GM13976 (cell line): ENCODE results near the gene LRRC10.

Experiments
- DNase-seq: peaks from one replicate; pipeline ENCODE4 v3.0.0; 2012; ENCODE audit warnings: low spot score
- in situ Hi-C: fragments of 300-500 bp; cut with MboI; formaldehyde crosslinking; loops from one replicate; pipeline ENCODE4 v1.12.0; 2022; ENCODE audit warnings: low sequenced_read_pairs, mixed read lengths, inconsistent platforms; ENCODE audit not compliant: unreplicated experiment
- TF ChIP-seq, protein P1 (sequence below): IDR thresholded peaks from 2 replicates; pipeline ENCODE4 v1.5.1; 2012; ENCODE audit warnings: borderline replicate concordance, mild to moderate bottlenecking; ENCODE audit not compliant: insufficient read depth; ENCODE audit errors: extremely low read depth, missing control alignments, control extremely low read depth

The LRRC10 gene

DNA sequence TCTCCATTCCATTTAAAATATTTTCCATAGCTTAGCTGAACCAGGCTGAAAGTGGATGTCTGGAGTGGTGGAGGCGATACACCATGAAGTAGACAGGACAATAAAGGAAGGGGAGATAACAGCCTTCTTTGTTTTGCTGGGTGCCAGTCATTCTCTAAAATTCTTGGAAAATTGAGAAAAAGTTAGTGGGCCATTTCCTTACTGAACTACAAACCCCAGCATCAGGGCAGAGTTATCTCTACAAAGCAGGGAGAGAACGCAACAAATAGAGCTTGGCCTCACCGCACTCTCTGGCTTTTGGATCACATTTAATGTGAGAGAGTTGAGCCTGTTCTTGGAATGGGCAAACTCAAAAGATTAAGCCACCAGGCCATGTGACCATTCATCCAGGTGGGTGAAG, 41.2 kb upstream of the LRRC10 start:
- in situ Hi-C loops, result no loop called here
- TF ChIP-seq, protein P1, sequence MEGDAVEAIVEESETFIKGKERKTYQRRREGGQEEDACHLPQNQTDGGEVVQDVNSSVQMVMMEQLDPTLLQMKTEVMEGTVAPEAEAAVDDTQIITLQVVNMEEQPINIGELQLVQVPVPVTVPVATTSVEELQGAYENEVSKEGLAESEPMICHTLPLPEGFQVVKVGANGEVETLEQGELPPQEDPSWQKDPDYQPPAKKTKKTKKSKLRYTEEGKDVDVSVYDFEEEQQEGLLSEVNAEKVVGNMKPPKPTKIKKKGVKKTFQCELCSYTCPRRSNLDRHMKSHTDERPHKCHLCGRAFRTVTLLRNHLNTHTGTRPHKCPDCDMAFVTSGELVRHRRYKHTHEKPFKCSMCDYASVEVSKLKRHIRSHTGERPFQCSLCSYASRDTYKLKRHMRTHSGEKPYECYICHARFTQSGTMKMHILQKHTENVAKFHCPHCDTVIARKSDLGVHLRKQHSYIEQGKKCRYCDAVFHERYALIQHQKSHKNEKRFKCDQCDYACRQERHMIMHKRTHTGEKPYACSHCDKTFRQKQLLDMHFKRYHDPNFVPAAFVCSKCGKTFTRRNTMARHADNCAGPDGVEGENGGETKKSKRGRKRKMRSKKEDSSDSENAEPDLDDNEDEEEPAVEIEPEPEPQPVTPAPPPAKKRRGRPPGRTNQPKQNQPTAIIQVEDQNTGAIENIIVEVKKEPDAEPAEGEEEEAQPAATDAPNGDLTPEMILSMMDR, result no peak
- DNase-seq, result no peak

DNA sequence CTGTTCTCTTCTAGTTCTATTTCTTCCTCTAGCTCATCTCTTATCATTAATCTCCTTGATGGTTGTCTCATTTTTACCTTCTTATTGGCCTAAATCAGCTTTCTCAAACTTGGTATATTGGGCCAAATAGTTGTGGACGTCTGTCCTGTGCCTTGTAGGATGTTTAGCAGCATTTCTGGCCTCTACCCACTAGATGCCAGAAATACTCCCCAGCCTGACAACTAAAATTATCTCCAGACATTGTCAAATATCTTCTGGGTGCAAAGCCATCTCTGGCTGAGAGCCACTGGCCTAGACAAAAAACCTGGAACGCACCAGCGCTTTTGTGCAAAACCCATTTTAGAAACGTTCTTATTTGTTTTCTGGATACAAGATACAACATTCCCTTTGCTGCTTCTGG, 38.8 kb upstream of the LRRC10 start:
- TF ChIP-seq, protein P1, result no peak
- in situ Hi-C loops, result no loop called here
- no peak for DNase-seq

DNA sequence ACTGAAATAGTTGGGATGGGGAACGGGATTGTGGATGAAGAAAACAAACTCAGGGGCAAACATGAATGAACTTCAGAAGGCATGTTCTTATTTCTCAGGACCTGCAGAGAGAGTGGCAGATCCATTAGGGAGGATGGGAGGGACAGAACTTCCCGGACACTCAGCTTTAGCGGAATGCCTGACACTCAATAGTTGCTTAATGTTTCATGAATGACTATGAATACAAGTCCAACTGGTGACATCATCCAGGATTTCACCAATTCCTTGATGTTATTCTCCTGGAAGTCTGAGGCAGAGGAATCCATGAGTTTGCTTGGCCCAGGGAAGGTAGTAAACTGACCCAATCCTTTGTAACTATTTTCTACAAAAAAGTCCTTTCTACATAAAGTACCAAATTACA, 37.8 kb upstream of the LRRC10 start:
- TF ChIP-seq, protein P1, result no peak
- in situ Hi-C loops, result no loop called here
- no peak for DNase-seq

DNA sequence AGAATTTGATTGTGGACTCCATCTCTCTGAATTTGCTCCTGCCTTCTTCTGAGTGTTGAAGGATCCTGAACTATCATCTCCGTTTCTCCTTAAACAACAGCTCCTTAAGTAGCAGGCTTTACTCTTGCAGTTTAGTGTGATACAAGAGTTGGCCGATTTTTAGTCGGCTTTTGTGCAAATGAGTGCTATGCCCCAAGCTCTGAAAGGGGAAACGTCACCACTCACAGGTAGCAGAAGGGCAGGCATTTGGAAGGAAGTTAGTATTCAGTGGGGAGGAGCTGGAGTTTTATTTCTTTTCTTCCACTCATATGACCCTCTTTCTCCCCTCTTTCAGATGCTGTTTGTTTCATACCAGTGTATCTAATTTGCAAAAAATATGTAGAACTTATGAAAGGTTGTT, 36.5 kb upstream of the LRRC10 start:
- in situ Hi-C loops, result no loop called here
- TF ChIP-seq, protein P1, result no peak
- DNase-seq, result no peak

DNA sequence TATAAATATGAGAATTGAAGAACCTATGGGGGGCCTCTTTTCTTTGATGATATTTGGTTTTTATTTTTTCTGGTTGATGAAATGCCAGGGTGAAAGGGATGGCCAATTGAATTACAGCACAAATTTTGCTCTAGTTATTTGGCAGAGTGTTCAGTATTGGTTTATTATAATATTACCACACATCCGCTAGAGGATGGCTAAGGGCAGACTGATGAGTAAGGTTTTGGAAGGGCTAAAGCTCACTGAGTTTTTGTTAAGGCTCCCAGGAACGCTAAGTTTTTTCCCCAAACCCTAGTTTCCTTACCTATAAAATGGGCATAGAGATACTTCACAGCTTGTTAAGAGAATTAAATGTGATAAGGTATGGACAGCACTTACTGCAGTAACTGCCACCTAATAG, 34.3 kb upstream of the LRRC10 start:
- in situ Hi-C loops, result no loop called here
- TF ChIP-seq, protein P1, result no peak
- DNase-seq, result no peak

DNA sequence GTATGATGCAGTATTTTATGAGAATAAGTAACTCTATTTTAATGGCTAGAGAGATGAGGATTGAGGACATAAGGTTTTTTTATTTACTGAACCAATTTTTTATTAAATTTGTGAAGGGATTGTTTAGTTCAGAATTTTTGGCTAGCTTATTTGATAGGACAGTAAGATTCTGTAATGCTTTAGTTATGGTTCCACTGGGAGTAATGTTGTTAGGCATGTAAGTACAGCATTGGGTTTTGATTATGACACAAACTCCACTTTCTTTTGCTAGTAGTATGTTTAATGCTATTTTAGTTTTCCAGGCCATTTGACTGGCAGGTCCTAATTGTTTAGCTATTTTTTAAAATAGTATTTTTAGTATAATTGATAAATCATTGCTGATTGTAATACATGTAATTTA, 33.8 kb upstream of the LRRC10 start:
- no peak for DNase-seq
- in situ Hi-C loops, result no loop called here
- TF ChIP-seq, protein P1, result no peak

DNA sequence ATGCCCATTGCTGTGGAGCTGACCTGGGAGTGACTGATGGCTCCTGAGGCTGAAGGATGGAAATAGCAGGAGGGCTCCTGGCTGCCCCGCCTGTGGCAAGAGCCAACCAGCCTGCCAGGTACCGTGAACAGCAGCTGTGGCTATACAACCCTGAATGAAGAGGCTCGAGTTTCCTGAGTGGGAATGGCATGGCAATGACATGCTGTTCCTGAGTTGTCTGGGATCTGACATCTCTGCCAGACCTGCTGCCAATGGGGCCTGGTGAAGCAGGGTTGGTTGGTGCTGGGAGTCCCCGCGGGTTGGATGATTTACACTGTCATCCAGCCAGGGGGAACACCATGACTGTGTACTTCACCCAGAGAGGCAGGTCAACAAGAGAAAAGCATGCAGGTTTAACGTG, 31.8 kb upstream of the LRRC10 start:
- in situ Hi-C loops, result no loop called here
- no peak for DNase-seq
- TF ChIP-seq, protein P1, result no peak
